Calu3 (cell line): ENCODE measurements around the gene TANC1. TPM values are rescaled to one million over a fixed set of nuclear protein-coding genes. Genes with fewer than 3 reads are reported as not detected.

Experiments
- BruUV-seq: library from RNA; stranded (reverse); fragments of 400-500 nt; replicated peaks from 2 replicates; lab custom pipeline; 2021; lab: Mats Ljungman, UMichigan
- CTCF ChIA-PET: fragments of 300-600 bp; sonication (Branson Sonifier 250); formaldehyde crosslinking; loops from one replicate; lab custom pipeline; 2022; ENCODE audit warnings: antibody characterized with exemption; lab: Charles Lee
- DNase-seq: peaks from one replicate; pipeline ENCODE4 v3.0.0; 2022
- H3K27ac Mint-ChIP-seq: one replicate; pipeline ENCODE4 v1.8.0; 2022; ENCODE audit warnings: mixed read lengths; ENCODE audit not compliant: unreplicated experiment
- H3K27me3 Mint-ChIP-seq: one replicate; pipeline ENCODE4 v1.8.0; 2022; ENCODE audit warnings: mixed read lengths; ENCODE audit not compliant: unreplicated experiment
- H3K36me3 Mint-ChIP-seq: one replicate; pipeline ENCODE4 v1.8.0; 2022; ENCODE audit warnings: mild to moderate bottlenecking, moderate library complexity, mixed read lengths; ENCODE audit not compliant: insufficient read depth, unreplicated experiment
- H3K4me1 Mint-ChIP-seq: one replicate; pipeline ENCODE4 v1.8.0; 2022; ENCODE audit warnings: mild to moderate bottlenecking, low read depth, mixed read lengths; ENCODE audit not compliant: unreplicated experiment
- H3K4me3 Mint-ChIP-seq: one replicate; pipeline ENCODE4 v1.8.0; 2022; ENCODE audit warnings: mild to moderate bottlenecking, low read depth, moderate library complexity, mixed read lengths; ENCODE audit not compliant: unreplicated experiment
- H3K9me3 Mint-ChIP-seq: one replicate; pipeline ENCODE4 v1.8.0; 2022; ENCODE audit warnings: low read depth, mixed read lengths; ENCODE audit not compliant: unreplicated experiment
- CTCF ChIP-seq: fragments of 200-600 bp; IDR thresholded peaks from one replicate; pipeline ENCODE4 v1.8.0; 2022; ENCODE audit warnings: antibody characterized with exemption; ENCODE audit not compliant: unreplicated experiment
- intact Hi-C: fragments of 100-400 bp; cut with micrococcal nuclease; formaldehyde crosslinking; loops from one replicate; pipeline ENCODE4 v1.10.0; 2022; ENCODE audit not compliant: unreplicated experiment
- total RNA-seq: library from RNA; stranded (reverse); gene quantifications from 2 replicates; pipeline ENCODE4 v1.2.3, GENCODE V29; 2022

The TANC1 gene
- total RNA-seq, 1 experiment from 2014 or later: 41.2 TPM

GRCh38 chr2:159152128-159152778 lies 183.8 kb downstream of the TANC1 start:
- H3K4me3 Mint-ChIP-seq: peak overlapping the region; percentile 23
- no peaks in the 10 kb centered on the region for H3K9me3 Mint-ChIP-seq
- BruUV-seq: no TSS peak
- CTCF ChIA-PET: interaction anchor here (0.5 to 1.6 kb wide), 4 partner anchors 12 to 167 kb away, joined by 3 to 8 read pairs (median 4); no protein-coding TSS in a partner anchor
- H3K27me3 Mint-ChIP-seq: no peaks in the 10 kb centered on the region
- TF ChIP-seq CTCF: no peak
- peaks cover 13% of the 10 kb centered on the region for H3K36me3 Mint-ChIP-seq
- intact Hi-C loops: no loop called here
- no peak for DNase-seq
- peaks cover 22% of the 10 kb centered on the region for H3K4me1 Mint-ChIP-seq
- peak overlapping the region; percentile 33 for H3K27ac Mint-ChIP-seq

GRCh38 chr2:159153063-159153462 lies 184.6 kb downstream of the TANC1 start:
- Mint-ChIP-seq H3K36me3 (peaks cover 13% of the 10 kb centered on the region), H3K9me3 (no peaks in the 10 kb centered on the region), H3K27me3 (no peaks in the 10 kb centered on the region), H3K4me3 (peak overlapping the region; percentile 23), H3K27ac (peak overlapping the region; percentile 79), H3K4me1 (peaks cover 14% of the 10 kb centered on the region)
- CTCF ChIA-PET: interaction anchor here (0.5 to 1.2 kb wide), 5 partner anchors 27 to 225 kb away, joined by 3 to 11 read pairs (median 4); no protein-coding TSS in a partner anchor
- TF ChIP-seq CTCF: no peak
- BruUV-seq: no TSS peak
- no peak for DNase-seq
- intact Hi-C loops: no loop called here

- no TSS peak for BruUV-seq
- Mint-ChIP-seq H3K4me1 (peaks cover 13% of the 10 kb centered on the region), H3K36me3 (peaks cover 13% of the 10 kb centered on the region), H3K27me3 (no peaks in the 10 kb centered on the region), H3K4me3 (peak overlapping the region; percentile 23), H3K27ac (peak overlapping the region; percentile 79), H3K9me3 (no peaks in the 10 kb centered on the region)
- no peak for TF ChIP-seq CTCF
- intact Hi-C loops: no loop called here
- DNase-seq: peak; percentile 68
- CTCF ChIA-PET: interaction anchor here (0.5 to 1.2 kb wide), 4 partner anchors 27 to 226 kb away, joined by 3 to 11 read pairs (median 6); no protein-coding TSS in a partner anchor
Observed at GRCh38 chr2:159153463-159153862, 185.0 kb downstream of the TANC1 start.

GRCh38 chr2:159153951-159154350 lies 185.5 kb downstream of the TANC1 start:
- intact Hi-C loops: no loop called here

More at GRCh38 chr2:159153951-159154350, 185.5 kb downstream of the TANC1 start:
- Mint-ChIP-seq H3K4me1 (peaks cover 13% of the 10 kb centered on the region), H3K4me3 (no peak overlapping the region), H3K36me3 (peaks cover 13% of the 10 kb centered on the region), H3K27me3 (no peaks in the 10 kb centered on the region), H3K27ac (peak overlapping the region; percentile 79), H3K9me3 (no peaks in the 10 kb centered on the region)
- CTCF ChIA-PET: interaction anchor here (1.0 to 1.2 kb wide), 2 partner anchors 28 to 29 kb away, joined by 8 to 11 read pairs; no protein-coding TSS in a partner anchor
- TF ChIP-seq CTCF: no peak
- no TSS peak for BruUV-seq
- no peak for DNase-seq
